ENCODE measurements around the gene GREB1.

GRCh38 chr2:11527001-11527400 lies 6.8 kb upstream of the GREB1 start:
- TF ChIP-seq CTCF (IDR thresholded peaks at IDR 0.05; ENCODE audit: low read length) = no peak
- no peak for TF ChIP-seq EZH2 (IDR thresholded peaks at IDR 0.05; ENCODE audit: borderline replicate concordance, low read length)
